Activated B cell treated with CpG ODN at 0.5 μM for 24 hours (primary cell): ENCODE results near the gene SETD5. TPM values are rescaled to one million over a fixed set of nuclear protein-coding genes. Genes with fewer than 3 reads are reported as not detected.

ENCODE experiments used
- ATAC-seq: fragments of 200-7000 bp; cut with Tn5 transposase; one replicate; pipeline ENCODE4 v1.10.0; 2021; ENCODE audit warnings: low read depth, mild to moderate bottlenecking, moderate library complexity
- CTCF ChIA-PET: fragments of 350-600 bp; sonication (Branson Sonifier 250); formaldehyde crosslinking; loops from one replicate; lab custom pipeline; 2021; ENCODE audit warnings: antibody characterized with exemption; lab: Charles Lee
- POLR2A ChIA-PET: fragments of 350-600 bp; sonication (Branson Sonifier 250); formaldehyde crosslinking; loops from one replicate; lab custom pipeline; 2021; ENCODE audit warnings: antibody characterized with exemption; lab: Charles Lee
- DNase-seq: peaks from one replicate; pipeline ENCODE4 v3.0.0; 2022
- H3K27ac Mint-ChIP-seq: one replicate; pipeline ENCODE4 v1.8.0; 2020; ENCODE audit warnings: mixed read lengths
- H3K27me3 Mint-ChIP-seq: one replicate; pipeline ENCODE4 v1.8.0; 2021; ENCODE audit warnings: mixed read lengths
- H3K36me3 Mint-ChIP-seq: one replicate; pipeline ENCODE4 v1.8.0; 2021; ENCODE audit warnings: low read depth, mixed read lengths
- H3K4me1 Mint-ChIP-seq: one replicate; pipeline ENCODE4 v1.8.0; 2021; ENCODE audit warnings: mixed read lengths
- H3K4me3 Mint-ChIP-seq: one replicate; pipeline ENCODE4 v1.8.0; 2020; ENCODE audit warnings: mild to moderate bottlenecking, mixed read lengths
- H3K9me3 Mint-ChIP-seq: one replicate; pipeline ENCODE4 v1.8.0; 2020; ENCODE audit warnings: mixed read lengths
- intact Hi-C: fragments of 100-400 bp; cut with micrococcal nuclease; formaldehyde crosslinking; loops from one replicate; pipeline ENCODE4 v1.15.1; 2024
- total RNA-seq: library from RNA; stranded (reverse); gene quantifications from 2 replicates; pipeline ENCODE4 v1.2.3, GENCODE V29; 2022
- TF ChIP-seq, protein P1 (sequence below): fragments of 200-600 bp; IDR thresholded peaks from one replicate; pipeline ENCODE4 v1.8.0; 2022; ENCODE audit warnings: antibody characterized with exemption, mild to moderate bottlenecking

The SETD5 gene
- total RNA-seq, 1 donor from 2014 or later: 162 TPM

DNA sequence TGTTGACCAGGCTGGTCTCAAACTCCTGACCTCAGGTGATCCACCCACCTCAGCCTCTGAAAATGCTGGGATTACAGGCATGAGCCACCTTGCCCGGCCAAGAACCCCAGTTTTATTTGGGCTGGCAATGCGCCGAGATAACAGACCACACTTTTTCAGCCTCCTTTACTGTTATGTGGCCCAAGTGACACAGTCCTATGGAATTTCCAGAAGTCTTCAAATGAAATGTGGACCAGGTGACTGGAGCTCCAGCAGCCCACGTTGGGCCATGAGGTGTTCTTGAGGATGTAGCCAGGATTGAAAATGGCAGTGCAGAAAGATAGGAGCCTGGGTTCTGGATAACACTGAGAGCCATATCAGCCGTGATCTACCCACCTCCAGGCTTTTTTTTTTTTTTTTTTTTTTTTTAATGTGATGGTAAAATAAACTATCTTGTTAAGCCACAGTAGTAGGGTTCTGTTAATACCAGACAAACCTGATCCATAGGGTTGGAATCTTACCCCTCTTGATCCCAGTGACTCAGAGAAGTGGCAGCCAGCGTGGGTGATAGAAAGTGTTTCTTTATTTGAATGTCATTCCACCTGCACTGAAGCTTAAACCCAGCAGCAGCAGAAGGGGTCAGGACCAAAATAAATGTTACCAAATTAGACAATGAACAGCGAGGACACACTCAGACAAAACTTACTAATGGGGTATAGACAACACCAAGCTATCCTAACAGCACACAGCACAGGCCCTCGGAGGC, 100.6 kb downstream of the SETD5 start:
- ATAC-seq: no peak
- Mint-ChIP-seq H3K9me3 (no peaks in the 10 kb centered on the region), H3K27me3 (peaks cover 24% of the 10 kb centered on the region), H3K4me3 (no peak overlapping the region), H3K4me1 (peaks cover 8% of the 10 kb centered on the region), H3K27ac (no peak overlapping the region), H3K36me3 (no peaks in the 10 kb centered on the region)
- TF ChIP-seq, protein P1, sequence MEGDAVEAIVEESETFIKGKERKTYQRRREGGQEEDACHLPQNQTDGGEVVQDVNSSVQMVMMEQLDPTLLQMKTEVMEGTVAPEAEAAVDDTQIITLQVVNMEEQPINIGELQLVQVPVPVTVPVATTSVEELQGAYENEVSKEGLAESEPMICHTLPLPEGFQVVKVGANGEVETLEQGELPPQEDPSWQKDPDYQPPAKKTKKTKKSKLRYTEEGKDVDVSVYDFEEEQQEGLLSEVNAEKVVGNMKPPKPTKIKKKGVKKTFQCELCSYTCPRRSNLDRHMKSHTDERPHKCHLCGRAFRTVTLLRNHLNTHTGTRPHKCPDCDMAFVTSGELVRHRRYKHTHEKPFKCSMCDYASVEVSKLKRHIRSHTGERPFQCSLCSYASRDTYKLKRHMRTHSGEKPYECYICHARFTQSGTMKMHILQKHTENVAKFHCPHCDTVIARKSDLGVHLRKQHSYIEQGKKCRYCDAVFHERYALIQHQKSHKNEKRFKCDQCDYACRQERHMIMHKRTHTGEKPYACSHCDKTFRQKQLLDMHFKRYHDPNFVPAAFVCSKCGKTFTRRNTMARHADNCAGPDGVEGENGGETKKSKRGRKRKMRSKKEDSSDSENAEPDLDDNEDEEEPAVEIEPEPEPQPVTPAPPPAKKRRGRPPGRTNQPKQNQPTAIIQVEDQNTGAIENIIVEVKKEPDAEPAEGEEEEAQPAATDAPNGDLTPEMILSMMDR: no peak
- ChIA-PET CTCF (no interaction called here), POLR2A (no interaction called here)
- intact Hi-C loops: no loop called here
- no peak for DNase-seq

DNA sequence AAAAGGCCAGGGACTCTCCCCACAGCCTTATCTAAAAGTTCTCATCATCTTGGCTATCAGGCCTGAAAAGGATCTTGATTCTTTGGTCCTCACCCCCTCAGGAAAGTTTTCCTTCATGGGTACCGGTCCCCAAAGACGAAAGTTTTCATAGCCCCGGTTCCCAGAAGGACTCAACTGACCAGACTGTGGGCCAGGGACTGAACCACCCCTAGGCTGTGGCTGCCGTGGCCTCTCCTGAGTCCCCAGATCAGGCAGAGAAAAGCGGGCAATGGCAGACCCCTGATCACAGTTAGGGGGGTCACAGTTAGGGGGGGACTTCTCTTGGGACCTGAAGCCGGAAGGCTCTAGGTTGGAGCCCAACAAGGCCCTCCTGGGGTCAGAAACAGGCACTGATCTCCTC, 101.4 kb downstream of the SETD5 start:
- Mint-ChIP-seq H3K4me3 (no peak overlapping the region), H3K9me3 (no peaks in the 10 kb centered on the region), H3K27me3 (peaks cover 26% of the 10 kb centered on the region), H3K36me3 (no peaks in the 10 kb centered on the region), H3K4me1 (peaks cover 12% of the 10 kb centered on the region), H3K27ac (no peak overlapping the region)
- TF ChIP-seq, protein P1: no peak
- ChIA-PET CTCF (no interaction called here), POLR2A (no interaction called here)
- ATAC-seq (no peak), DNase-seq (no peak)
- intact Hi-C loops: no loop called here

DNA sequence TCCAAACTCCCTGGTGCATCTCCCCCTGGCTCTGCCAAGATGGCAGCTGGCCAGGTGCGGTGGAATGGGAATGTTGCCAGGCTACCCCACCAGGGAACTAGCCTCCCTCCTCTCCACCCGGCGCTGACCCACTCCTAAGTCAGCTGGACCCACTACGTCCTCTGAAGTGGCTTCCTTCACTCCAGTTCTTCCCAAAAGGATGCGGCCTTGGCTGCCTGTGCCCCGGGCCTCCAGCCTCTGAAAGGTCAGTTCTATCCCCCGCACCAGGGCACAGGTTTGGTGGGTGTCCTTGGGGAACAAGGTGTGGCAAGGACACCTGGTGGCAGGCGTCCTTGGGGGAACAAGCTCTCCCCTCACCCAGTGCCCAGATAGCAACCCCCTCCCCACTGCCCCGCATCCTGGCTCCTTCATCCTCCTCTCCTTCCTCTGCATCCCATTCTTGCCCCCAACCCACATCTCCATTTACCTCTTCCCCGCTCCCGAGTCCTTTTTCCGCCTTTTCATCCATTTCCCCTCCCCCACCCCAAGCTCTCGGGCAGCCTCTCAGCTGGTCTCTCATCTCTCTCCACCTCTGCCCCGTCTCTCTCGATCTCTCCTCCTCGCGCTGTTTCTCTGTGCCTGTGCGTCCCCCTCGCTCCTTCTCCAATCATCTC, 102.2 kb downstream of the SETD5 start:
- H3K36me3 Mint-ChIP-seq: no peaks in the 10 kb centered on the region
- TF ChIP-seq, protein P1: no peak
- no peaks in the 10 kb centered on the region for H3K9me3 Mint-ChIP-seq
- POLR2A ChIA-PET: interaction anchor here (0.8 kb wide), 1 partner anchor 136 kb away, joined by 12 read pairs; the partner anchor contains the start of gene THUMPD3
- H3K4me1 Mint-ChIP-seq: peaks cover 19% of the 10 kb centered on the region
- H3K4me3 Mint-ChIP-seq: no peak overlapping the region
- CTCF ChIA-PET: interaction anchor here (0.9 kb wide), 1 partner anchor 9 kb away, joined by 3 read pairs; no protein-coding TSS in a partner anchor
- H3K27me3 Mint-ChIP-seq: peaks cover 26% of the 10 kb centered on the region
- no peak overlapping the region for H3K27ac Mint-ChIP-seq
- no peak for ATAC-seq
- intact Hi-C loops: loop anchor here (5.0 to 10.0 kb wide), 6 partner anchors 153 to 823 kb away; partner anchors contain the start of genes CRELD1, FANCD2 and SEC13
- no peak for DNase-seq

DNA sequence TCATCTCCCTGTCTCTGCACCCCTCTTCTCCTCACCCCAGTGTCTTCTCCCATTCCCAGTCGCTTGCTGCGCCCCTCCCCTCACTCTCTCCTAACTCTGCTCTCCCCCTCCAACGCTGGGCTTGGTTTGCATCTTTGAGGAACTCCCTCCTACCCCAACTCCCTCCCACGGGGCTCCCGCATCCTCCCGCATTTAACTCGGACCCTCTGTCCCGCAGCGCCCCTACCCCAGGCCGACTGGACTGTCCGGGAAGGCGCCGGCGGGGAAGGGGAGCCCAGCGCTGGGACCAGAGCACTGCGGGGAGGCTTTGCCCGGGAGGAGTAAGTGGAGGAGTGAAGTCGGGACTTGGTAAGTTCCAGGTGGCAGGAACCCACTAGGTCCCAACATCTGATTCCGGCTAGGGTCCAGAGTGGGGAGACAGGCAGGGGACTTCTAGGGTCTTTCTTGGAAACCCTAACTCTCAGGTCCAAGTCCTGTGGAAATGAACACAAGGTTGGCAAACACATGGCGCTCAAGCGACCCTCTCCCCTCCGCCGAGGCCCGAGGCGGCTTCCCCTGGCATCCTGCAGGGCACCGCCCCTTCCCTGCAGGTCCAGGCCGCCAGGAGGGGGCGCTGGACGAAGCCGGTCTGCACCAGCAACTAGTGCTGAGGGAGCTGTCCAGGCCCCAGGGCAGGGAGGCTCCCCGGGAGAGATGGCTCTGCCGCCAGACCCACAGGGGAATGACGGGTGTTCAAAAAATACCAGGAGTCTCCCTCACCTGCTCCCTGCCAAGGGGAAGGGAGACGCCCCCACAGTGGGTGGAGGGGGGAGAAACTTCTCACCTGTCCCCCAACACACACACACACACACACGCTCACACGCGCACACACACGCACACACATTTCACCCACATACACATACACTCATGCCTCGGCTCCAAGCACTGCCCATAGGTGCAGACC, 103.0 kb downstream of the SETD5 start:
- Mint-ChIP-seq H3K27me3 (peaks cover 26% of the 10 kb centered on the region), H3K4me3 (no peak overlapping the region), H3K27ac (no peak overlapping the region), H3K4me1 (peaks cover 26% of the 10 kb centered on the region), H3K36me3 (no peaks in the 10 kb centered on the region), H3K9me3 (no peaks in the 10 kb centered on the region)
- peak; percentile 64 for ATAC-seq
- ChIA-PET POLR2A (interaction anchor here (0.8 kb wide), 1 partner anchor 137 kb away, joined by 12 read pairs; the partner anchor contains the start of gene THUMPD3), CTCF (interaction anchor here (0.9 kb wide), 1 partner anchor 10 kb away, joined by 3 read pairs; no protein-coding TSS in a partner anchor)
- DNase-seq: peak; percentile 53
- intact Hi-C loops: loop anchor here (5.0 to 10.0 kb wide), 6 partner anchors 152 to 822 kb away; partner anchors contain the start of genes CRELD1, FANCD2 and SEC13
- TF ChIP-seq, protein P1: no peak
